GM12878 (cell line): Measurements from ENCODE around the gene C1QTNF7. TPM values are rescaled to one million over a fixed set of nuclear protein-coding genes. Genes with fewer than 3 reads are reported as not detected.

ENCODE experiments used
- ATAC-seq: fragments of 200-7000 bp; cut with Tn5 transposase; 3 replicates; pipeline ENCODE4 v1.9.1; 2020; ENCODE audit warnings: mild to moderate bottlenecking, moderate library complexity
- BruUV-seq: library from RNA; stranded (reverse); fragments of 400-500 nt; replicated peaks from 2 replicates; lab custom pipeline; 2021; lab: Mats Ljungman, UMichigan
- CTCF ChIA-PET: fragments of 300-600 bp; sonication (Branson Sonifier 250); formaldehyde crosslinking; extraction: SDS; loops from one replicate; lab custom pipeline; 2021; ENCODE audit warnings: inconsistent platforms; lab: Yijun Ruan, JAX
- POLR2A ChIA-PET: fragments of 350-600 bp; formaldehyde crosslinking; extraction: SDS; loops from one replicate; lab custom pipeline; 2021; ENCODE audit warnings: inconsistent platforms; lab: Charles Lee
- RAD21 ChIA-PET: fragments of 300-600 bp; sonication (Branson Sonifier 250); formaldehyde crosslinking; loops from one replicate; lab custom pipeline; 2023; ENCODE audit warnings: antibody characterized with exemption; ENCODE audit not compliant: unreplicated experiment; lab: Charles Lee
- SMC1A ChIA-PET: fragments of 300-600 bp; sonication (Branson Sonifier 250); formaldehyde crosslinking; loops from one replicate; lab custom pipeline; 2023; ENCODE audit not compliant: unreplicated experiment, uncharacterized antibody; lab: Charles Lee
- DNase-seq: peaks from one replicate; pipeline ENCODE4 v3.0.0-alpha.2; 2011; ENCODE audit warnings: low read depth, low spot score
- FAIRE-seq: peaks from 3 replicates; lab custom pipeline; 2011; peaks lifted over from hg19 to GRCh38; lab: Jason Lieb, UNC
- H2AFZ ChIP-seq: 2 replicates; pipeline ENCODE4 v1.6.0; 2011; ENCODE audit warnings: low read depth, low read length, control low read depth; ENCODE audit not compliant: control insufficient read depth
- H3K27ac ChIP-seq: 2 replicates; pipeline ENCODE4 v1.5.1; 2011; ENCODE audit warnings: control low read depth; ENCODE audit not compliant: control insufficient read depth, insufficient read depth
- H3K27me3 ChIP-seq, 2 experiments: replicated peaks in 1 of 2; 2 replicates each; pipeline versions ENCODE4 v1.6.0 to v1.6.1; 2011; ENCODE audit warnings: low read length in 1 of 2; ENCODE audit not compliant: control insufficient read depth in 2 of 2, insufficient read depth in 2 of 2
- H3K36me3 ChIP-seq, 2 experiments: 2 replicates each; pipeline ENCODE4 v1.5.1; 2011; ENCODE audit warnings: low read length in 1 of 2; ENCODE audit not compliant: control insufficient read depth in 2 of 2, insufficient read depth in 2 of 2
- H3K4me1 ChIP-seq: 2 replicates; pipeline ENCODE4 v1.6.1; 2011; ENCODE audit warnings: mild to moderate bottlenecking, low read length, moderate library complexity, mixed read lengths; ENCODE audit not compliant: control insufficient read depth, insufficient read depth
- H3K4me2 ChIP-seq: 2 replicates; pipeline ENCODE4 v1.6.0; 2011; ENCODE audit warnings: control low read depth; ENCODE audit not compliant: control insufficient read depth, insufficient read depth
- H3K4me3 ChIP-seq: fragments of 200-600 bp; sonication (generic); 2 replicates; pipeline ENCODE4 v1.5.1; 2016
- H3K79me2 ChIP-seq: 2 replicates; pipeline ENCODE4 v1.6.0; 2011; ENCODE audit warnings: low read length; ENCODE audit not compliant: control insufficient read depth, insufficient read depth
- H3K9ac ChIP-seq: 2 replicates; pipeline ENCODE4 v1.8.0; 2011; ENCODE audit warnings: low read length, control low read depth, mixed read lengths; ENCODE audit not compliant: control insufficient read depth, insufficient read depth
- H3K9me3 ChIP-seq: replicated peaks from 3 replicates; pipeline ENCODE4 v1.5.1; 2011; ENCODE audit warnings: mild to moderate bottlenecking, low read length; ENCODE audit not compliant: control insufficient read depth, insufficient read depth
- H4K20me1 ChIP-seq: 2 replicates; pipeline ENCODE4 v1.6.0; 2011; ENCODE audit not compliant: control insufficient read depth, insufficient read depth
- CHD4 ChIP-seq: fragments of 200-600 bp; sonication (generic); IDR thresholded peaks from 2 replicates; pipeline ENCODE4 v1.6.1; 2016; ENCODE audit warnings: mild to moderate bottlenecking
- EED ChIP-seq: sonication (generic); IDR thresholded peaks from 2 replicates; pipeline ENCODE4 v1.6.1; 2016; ENCODE audit warnings: antibody characterized with exemption, low read depth
- FOXK2 ChIP-seq: fragments of 450-650 bp; IDR thresholded peaks from 2 replicates; pipeline ENCODE4 v1.6.1; 2017; ENCODE audit warnings: mild to moderate bottlenecking, moderate library complexity
- MXI1 ChIP-seq: fragments of 150-350 bp; IDR thresholded peaks from 2 replicates; pipeline ENCODE4 v1.6.1; 2011; ENCODE audit warnings: low read depth, mild to moderate bottlenecking, inconsistent platforms, low read length, improper control_type of control experiment
- NR2C1 ChIP-seq: fragments of 450-650 bp; IDR thresholded peaks from 2 replicates; pipeline ENCODE4 v1.6.1; 2017; ENCODE audit warnings: antibody characterized with exemption, mild to moderate bottlenecking, moderate library complexity
- NR2F1 ChIP-seq: fragments of 450-650 bp; conservative IDR thresholded peaks from 2 replicates; pipeline ENCODE4 v1.6.1; 2017; ENCODE audit warnings: mild to moderate bottlenecking
- SIX5 ChIP-seq: IDR thresholded peaks from 2 replicates; pipeline ENCODE4 v1.6.1; 2011; ENCODE audit warnings: mild to moderate bottlenecking, low read depth, low read length, moderate library complexity; ENCODE audit not compliant: severe bottlenecking
- TCF3 ChIP-seq: IDR thresholded peaks from 2 replicates; pipeline ENCODE4 v1.6.1; 2012; ENCODE audit warnings: low read depth, mild to moderate bottlenecking, low read length, borderline replicate concordance; ENCODE audit not compliant: insufficient read depth
- YBX1 ChIP-seq: fragments of 450-650 bp; IDR thresholded peaks from 2 replicates; pipeline ENCODE4 v1.6.1; 2016; ENCODE audit warnings: antibody characterized with exemption
- in situ Hi-C: fragments of 300-500 bp; cut with MboI; formaldehyde crosslinking; loops from 9 replicates; pipeline ENCODE4 v1.14.3; 2018; ENCODE audit warnings: mixed read lengths
- intact Hi-C: fragments of 100-400 bp; cut with micrococcal nuclease; formaldehyde crosslinking; loops from one replicate; pipeline ENCODE4 v1.14.2; 2022; ENCODE audit not compliant: unreplicated experiment
- polyA plus RNA-seq, 11 experiments: library from polyadenylated mRNA; depleted of rRNA in 4 of 11; unstranded in 6 of 11; stranded (reverse) in 5 of 11; fragments of >200 nt; fragmentation: Nextera tagmentation in 4 of 11; fragmentation: Illumina TruSeq in 1 of 11; extraction: Ambion mirVana in 4 of 11; extraction: Trizol in 1 of 11; gene quantifications; 1 replicate in 1 of 11; 2 replicates in 10 of 11; pipeline versions ENCODE4 v1.2.1 to v1.2.3, GENCODE V29; 2011 to 2016; ENCODE audit warnings: inconsistent platforms in 2 of 11, missing spikeins in 2 of 11, low read depth in 1 of 11
- total RNA-seq, 4 experiments: library from RNA; depleted of rRNA in 3 of 4; stranded (reverse); fragments of >200 nt in 3 of 4; fragmentation: Illumina TruSeq in 1 of 4; extraction: Trizol in 1 of 4; gene quantifications; 2 replicates each; pipeline versions ENCODE4 v1.2.1 to v1.2.3, GENCODE V29; 2013 to 2021
- TF ChIP-seq, protein P1 (sequence below): fragments of 450-650 bp; IDR thresholded peaks from 2 replicates; pipeline ENCODE4 v1.6.1; 2016; ENCODE audit warnings: mild to moderate bottlenecking
- TF ChIP-seq, protein P2 (sequence below): IDR thresholded peaks from 2 replicates; pipeline ENCODE4 v1.6.1; 2012; ENCODE audit warnings: low read depth, low read length, improper control_type of control experiment
- TF ChIP-seq, protein P3 (sequence below): IDR thresholded peaks from 2 replicates; pipeline ENCODE4 v1.6.1; 2012; ENCODE audit warnings: improper control_type of control experiment, low read depth, low read length; ENCODE audit not compliant: insufficient replicate concordance
- TF ChIP-seq, protein P4 (sequence below): IDR thresholded peaks from 2 replicates; pipeline ENCODE4 v1.6.1; 2011; ENCODE audit warnings: low read depth, low read length, improper control_type of control experiment, borderline replicate concordance

Gene C1QTNF7
- total and polyA plus RNA-seq, 10 of the 15 experiments (the other 5 are each of a cell fraction or from before 2014, with no cell fraction given) = not detected

DNA sequence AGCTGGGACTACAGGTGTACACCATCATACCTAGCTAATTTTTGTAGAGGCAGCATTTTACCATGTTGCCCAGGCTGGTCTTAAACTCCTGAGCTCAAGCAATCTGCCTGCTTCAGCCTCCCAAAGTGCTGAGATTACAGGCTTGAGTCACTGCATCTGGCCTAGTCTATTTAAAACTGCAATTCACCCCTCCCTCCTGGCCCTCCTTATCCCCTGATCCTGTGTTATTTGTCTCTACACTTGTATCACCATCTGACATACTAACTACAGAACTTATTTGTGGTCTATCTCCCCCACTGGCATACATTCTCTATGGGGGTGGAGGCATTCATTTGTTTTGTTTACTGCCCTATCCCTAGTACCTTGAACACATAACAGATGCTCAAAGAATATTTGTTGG is 65.6 kb downstream of the C1QTNF7 start:
- ChIA-PET POLR2A (no interaction called here), RAD21 (no interaction called here), SMC1A (no interaction called here), CTCF (no interaction called here)
- in situ Hi-C loops (no loop called here), intact Hi-C loops (no loop called here)
- no peak overlapping the region for H2AFZ ChIP-seq
- no peak overlapping the region for H3K27ac ChIP-seq
- no peaks in the 10 kb centered on the region for H3K27me3 ChIP-seq
- no peak for TF ChIP-seq FOXK2
- TF ChIP-seq MXI1 = no peak
- no peak for TF ChIP-seq EED
- TF ChIP-seq, protein P1, sequence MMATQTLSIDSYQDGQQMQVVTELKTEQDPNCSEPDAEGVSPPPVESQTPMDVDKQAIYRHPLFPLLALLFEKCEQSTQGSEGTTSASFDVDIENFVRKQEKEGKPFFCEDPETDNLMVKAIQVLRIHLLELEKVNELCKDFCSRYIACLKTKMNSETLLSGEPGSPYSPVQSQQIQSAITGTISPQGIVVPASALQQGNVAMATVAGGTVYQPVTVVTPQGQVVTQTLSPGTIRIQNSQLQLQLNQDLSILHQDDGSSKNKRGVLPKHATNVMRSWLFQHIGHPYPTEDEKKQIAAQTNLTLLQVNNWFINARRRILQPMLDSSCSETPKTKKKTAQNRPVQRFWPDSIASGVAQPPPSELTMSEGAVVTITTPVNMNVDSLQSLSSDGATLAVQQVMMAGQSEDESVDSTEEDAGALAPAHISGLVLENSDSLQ = no peak
- TF ChIP-seq NR2F1 = no peak
- TF ChIP-seq TCF3 = no peak
- TF ChIP-seq, protein P2, sequence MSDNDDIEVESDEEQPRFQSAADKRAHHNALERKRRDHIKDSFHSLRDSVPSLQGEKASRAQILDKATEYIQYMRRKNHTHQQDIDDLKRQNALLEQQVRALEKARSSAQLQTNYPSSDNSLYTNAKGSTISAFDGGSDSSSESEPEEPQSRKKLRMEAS = no peak
- TF ChIP-seq NR2C1 = no peak
- TF ChIP-seq, protein P3, sequence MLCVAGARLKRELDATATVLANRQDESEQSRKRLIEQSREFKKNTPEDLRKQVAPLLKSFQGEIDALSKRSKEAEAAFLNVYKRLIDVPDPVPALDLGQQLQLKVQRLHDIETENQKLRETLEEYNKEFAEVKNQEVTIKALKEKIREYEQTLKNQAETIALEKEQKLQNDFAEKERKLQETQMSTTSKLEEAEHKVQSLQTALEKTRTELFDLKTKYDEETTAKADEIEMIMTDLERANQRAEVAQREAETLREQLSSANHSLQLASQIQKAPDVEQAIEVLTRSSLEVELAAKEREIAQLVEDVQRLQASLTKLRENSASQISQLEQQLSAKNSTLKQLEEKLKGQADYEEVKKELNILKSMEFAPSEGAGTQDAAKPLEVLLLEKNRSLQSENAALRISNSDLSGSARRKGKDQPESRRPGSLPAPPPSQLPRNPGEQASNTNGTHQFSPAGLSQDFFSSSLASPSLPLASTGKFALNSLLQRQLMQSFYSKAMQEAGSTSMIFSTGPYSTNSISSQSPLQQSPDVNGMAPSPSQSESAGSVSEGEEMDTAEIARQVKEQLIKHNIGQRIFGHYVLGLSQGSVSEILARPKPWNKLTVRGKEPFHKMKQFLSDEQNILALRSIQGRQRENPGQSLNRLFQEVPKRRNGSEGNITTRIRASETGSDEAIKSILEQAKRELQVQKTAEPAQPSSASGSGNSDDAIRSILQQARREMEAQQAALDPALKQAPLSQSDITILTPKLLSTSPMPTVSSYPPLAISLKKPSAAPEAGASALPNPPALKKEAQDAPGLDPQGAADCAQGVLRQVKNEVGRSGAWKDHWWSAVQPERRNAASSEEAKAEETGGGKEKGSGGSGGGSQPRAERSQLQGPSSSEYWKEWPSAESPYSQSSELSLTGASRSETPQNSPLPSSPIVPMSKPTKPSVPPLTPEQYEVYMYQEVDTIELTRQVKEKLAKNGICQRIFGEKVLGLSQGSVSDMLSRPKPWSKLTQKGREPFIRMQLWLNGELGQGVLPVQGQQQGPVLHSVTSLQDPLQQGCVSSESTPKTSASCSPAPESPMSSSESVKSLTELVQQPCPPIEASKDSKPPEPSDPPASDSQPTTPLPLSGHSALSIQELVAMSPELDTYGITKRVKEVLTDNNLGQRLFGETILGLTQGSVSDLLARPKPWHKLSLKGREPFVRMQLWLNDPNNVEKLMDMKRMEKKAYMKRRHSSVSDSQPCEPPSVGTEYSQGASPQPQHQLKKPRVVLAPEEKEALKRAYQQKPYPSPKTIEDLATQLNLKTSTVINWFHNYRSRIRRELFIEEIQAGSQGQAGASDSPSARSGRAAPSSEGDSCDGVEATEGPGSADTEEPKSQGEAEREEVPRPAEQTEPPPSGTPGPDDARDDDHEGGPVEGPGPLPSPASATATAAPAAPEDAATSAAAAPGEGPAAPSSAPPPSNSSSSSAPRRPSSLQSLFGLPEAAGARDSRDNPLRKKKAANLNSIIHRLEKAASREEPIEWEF = no peak
- no peak for TF ChIP-seq CHD4
- TF ChIP-seq, protein P4, sequence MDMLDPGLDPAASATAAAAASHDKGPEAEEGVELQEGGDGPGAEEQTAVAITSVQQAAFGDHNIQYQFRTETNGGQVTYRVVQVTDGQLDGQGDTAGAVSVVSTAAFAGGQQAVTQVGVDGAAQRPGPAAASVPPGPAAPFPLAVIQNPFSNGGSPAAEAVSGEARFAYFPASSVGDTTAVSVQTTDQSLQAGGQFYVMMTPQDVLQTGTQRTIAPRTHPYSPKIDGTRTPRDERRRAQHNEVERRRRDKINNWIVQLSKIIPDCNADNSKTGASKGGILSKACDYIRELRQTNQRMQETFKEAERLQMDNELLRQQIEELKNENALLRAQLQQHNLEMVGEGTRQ = no peak
- TF ChIP-seq YBX1 = no peak
- no peak for TF ChIP-seq SIX5
- no peaks in the 10 kb centered on the region for H3K79me2 ChIP-seq
- no peak for FAIRE-seq
- no peaks in the 10 kb centered on the region; the same call in 2 of the 3 replicates for H3K9me3 ChIP-seq
- H3K4me1 ChIP-seq = no peaks in the 10 kb centered on the region
- no peak for DNase-seq
- BruUV-seq = no TSS peak
- no peaks in the 10 kb centered on the region for H4K20me1 ChIP-seq
- H3K4me3 ChIP-seq = no peak overlapping the region
- no peaks in the 10 kb centered on the region for H3K36me3 ChIP-seq
- ATAC-seq = no peak
- H3K4me2 ChIP-seq = no peak overlapping the region
- no peak overlapping the region for H3K9ac ChIP-seq
